Femur (tissue), 1 donor: Measurements from ENCODE around the gene SMURF1.
"Not testable (repeated sequence)": the region's sequence is repeated elsewhere in the genome, so short reads cannot be mapped to it uniquely, and the experiment has no call there.

ENCODE experiments used
- DNase-seq: peaks from one replicate; pipeline ENCODE4 v3.0.0-alpha.2; 2017

SMURF1 gene

DNA sequence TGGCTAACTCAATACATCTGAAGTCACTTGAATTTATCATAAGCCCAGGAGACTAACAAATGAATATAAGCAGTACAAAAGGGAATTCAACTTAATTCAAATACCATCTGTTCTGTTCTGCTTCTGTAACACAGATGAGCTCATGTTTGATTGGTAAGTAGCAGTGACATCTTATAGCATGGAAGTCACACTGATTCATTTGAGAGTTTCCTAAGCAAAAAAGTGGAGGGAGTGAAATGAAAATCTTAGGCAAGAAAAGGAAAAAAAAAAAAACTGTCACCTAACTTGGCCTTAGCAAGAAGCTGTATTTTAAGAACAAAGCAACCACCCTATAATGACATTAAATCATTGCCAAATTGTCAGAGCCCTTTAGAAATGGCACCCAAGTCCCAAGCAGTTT is 49.5 kb downstream of the SMURF1 start:
- DNase-seq, result no peak

DNA sequence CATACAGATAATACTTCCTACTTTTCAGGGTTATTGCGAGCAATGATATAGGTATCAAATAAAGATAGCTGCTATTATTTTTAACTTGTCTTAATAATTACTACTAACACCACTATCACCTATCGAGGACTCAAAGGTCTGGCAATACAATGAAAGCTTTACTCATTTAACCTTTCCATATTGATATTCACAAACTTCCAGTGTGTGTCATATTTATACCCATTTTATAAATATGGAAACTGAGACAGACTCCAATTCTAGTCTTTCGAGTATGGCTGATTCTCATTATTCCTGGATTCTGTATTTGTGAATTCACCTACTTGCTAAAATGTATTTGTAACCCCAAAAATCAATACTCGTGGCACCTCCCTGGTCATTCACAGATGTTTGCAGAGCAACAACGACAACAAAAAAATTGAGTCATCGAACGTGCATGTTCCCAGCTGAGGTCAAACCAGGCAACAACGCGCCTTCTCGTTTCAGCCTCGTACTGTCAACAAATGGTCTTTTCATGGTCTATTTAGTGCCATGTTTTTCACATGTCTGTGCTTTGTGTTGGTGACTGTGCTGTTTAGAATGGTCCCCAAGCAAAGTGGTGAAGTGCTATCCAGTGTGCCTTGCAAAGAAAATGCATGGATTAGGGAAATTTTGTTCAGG is 51.7 kb downstream of the SMURF1 start:
- DNase-seq, result no peak

DNA sequence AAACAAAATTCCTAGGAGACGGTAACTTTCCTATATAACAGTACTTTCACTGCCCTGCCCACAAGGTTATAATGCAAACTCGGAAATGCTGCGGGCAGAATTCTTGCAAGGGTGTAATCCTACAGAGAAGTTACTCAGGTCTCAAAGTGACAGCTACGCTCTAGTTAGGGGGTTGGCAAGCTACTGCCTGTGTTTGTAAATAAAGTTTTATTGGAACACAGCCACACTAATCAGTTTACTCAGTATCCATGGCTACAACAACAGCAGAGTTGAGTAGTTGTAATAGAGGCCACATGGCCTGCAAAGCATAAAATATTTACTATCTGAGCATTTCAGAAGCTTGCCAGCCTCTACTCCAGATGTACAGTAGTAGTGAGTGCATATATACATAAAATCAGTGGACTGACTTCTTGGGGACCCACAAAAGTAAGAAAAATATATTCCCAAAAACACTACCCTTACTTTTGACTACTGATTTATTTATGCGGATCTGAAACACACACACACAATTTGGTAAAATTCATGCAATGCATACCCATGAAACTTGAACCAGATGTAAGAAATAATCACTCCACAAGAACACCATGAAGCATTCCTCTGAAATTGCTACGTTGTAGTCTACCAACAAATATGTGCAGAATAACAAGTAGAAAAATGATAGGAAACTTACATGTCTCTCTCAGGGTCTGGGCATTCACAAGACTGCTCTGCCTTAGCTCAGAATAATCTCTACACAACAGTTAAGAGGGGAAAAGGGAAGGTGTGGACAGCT is 53.0 kb downstream of the SMURF1 start:
- peak; percentile 43 for DNase-seq

DNA sequence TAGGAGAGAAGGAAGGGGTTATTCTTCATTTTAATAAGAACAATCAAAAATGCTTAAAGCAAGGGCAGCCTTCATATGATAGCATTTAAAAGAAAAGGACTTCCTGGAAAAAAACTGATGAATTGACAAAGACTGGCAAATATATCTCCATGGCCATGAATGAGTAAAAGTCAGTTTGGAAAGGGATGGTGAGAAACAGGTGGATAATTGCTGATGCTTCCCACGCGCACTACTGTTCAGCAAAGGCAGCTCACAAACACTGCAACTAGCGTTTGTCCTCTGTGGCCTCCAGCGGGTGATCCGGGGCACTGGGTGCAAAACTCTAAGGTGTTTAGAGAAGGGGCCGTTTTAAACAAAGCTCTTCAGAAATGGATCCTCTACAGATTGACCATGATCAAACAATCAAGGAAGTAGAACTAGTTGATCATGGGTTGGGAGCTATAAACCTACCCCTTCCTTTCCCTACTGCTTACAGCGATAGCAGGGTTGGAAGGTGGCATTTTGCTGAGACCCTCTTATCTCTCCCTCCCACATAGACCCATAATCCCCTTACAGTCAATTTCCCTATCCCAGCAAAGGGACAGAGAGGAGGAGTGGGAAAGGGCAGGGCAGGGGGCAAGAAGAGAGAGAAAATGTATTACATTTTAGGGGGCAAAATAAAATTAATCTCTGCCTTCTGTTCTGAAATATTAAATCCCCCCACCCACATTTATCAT is 53.8 kb downstream of the SMURF1 start:
- DNase-seq, result no peak

DNA sequence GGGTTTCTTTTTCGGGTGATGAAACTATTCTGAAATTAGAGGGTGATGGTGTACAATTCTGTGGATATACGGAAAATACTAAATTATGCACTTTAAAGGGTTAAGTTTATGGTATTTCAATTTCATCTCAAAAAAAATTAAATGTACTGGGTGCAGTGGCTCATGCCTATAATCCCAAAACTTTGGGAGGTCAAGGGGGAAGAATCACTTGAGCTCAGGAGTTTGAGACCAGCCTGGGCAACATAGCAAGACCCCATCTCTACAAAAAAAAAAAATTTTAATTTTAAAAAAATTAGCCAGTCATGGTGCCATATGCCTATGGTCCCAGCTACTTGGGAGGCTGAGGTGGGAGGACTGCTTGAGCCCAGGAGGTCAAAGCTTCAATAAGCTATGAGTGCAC is 57.0 kb downstream of the SMURF1 start:
- DNase-seq, result no peak

DNA sequence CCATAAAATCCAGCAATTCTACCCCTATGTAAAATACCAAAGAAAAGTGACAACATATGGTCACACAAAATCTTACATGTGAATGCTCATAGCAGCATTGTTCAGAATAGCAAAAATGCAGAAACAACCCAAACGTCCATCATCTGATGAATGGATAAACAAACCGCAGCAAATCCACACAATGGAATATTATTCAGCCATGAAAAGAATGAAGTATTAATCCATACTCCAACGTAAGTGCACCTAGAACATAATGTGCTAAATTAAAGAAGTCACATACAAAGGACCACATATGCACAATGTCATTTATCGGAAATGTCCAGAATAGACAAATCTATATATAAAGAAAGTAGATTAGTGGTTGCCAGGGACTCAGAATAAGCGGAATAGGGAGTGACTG is 57.4 kb downstream of the SMURF1 start:
- no peak for DNase-seq

DNA sequence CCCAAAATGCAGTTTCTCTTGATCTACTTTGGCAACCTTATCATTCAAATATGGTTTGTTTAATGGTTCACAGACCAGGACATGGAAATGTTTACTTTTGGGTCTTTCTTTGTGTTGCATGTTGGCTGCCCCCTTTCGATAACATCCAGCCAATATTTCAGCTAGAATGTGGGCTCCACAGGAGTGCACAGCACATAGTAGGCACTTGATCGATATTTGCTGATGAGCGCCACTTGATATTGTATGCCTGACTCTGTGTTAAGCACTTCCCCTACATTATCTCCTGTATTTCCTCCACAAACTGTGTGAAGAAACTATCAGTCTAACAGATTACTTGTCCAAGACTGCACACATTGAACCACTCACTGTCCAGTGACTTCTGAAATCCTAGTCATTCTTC is 60.2 kb downstream of the SMURF1 start:
- no peak for DNase-seq

DNA sequence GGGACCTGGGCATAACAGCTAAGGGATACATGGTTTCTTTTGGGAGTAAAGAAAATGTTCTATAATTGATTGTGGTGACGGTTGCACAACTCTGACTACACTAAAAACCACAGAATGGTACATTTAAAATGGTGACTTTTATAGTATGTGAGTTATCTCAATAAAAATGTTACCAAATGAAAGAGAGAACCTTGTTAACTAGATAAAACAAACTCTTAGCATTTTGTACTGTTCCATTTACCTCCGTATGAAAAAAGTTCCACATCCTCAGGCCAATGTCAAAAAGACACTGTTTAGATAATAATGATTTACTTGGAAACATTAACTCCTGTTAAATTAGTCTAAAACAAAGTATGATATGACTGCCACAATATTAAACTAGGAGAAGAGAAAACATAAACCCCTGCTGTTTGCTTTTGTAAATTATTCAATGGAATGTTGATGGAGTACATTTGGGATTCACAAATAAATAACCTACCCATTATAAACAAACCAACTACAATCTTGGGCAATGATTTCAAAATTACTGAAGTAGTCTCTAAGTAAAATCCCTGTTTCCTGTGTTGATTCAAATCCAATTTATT is 60.7 kb downstream of the SMURF1 start:
- no peak for DNase-seq

DNA sequence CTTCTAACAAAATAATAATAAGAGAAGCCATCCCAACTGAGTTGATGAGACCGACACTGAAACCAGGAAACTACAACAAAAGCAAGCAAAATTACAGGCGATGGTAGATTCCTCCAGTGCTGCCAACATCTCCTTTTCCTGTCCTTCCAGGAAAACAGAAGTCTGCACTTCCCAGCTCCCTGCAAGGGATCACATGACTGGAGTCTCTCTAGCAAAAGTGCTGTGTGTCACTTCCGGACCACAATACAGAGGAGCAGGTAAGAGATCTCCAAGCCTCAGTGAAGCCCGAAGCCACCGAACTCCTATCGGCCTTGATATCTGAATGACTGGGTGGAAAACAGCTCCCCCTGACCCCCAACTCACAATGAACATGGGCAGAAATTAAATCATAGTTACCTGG is 63.2 kb downstream of the SMURF1 start:
- no peak for DNase-seq

DNA sequence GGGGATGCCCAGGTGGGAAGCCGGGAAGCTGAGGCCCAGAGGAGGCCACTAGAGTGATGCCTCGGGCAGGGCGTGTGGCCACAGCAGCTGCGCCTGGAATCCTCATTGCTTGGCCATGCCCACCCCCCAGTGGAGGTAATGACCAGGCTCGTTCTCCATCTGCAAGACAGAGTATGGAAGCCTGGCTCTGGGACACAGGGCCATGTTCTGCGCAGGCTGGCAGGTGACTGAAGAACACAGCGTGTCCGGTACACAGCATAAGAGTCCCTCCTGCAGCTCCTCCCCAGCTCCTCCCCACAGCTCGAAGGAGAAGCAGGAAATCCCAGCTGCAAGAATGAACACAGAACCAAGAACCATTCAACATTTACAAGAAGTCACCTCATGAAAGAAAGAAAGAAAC is 64.8 kb downstream of the SMURF1 start:
- DNase-seq, result peak; percentile 28

DNA sequence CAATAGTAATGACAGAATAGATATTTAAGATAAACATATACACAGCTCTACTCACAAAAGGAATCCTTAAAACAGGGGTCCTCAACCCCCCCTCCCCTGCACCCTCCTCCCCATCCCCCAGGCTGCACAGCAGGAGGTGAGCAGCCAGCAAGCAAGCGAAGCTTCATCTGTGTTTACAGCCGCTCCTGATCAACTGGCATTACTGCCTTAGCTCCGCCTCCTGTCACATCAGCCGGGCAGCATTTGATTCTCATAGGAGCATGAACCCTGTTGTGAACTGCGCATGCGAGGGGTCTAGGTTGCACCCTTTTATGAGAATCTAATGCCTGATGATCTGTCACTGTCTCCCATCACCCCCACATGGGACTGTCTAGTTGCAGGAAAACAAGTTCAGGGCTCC is 65.5 kb downstream of the SMURF1 start:
- DNase-seq, result no peak

DNA sequence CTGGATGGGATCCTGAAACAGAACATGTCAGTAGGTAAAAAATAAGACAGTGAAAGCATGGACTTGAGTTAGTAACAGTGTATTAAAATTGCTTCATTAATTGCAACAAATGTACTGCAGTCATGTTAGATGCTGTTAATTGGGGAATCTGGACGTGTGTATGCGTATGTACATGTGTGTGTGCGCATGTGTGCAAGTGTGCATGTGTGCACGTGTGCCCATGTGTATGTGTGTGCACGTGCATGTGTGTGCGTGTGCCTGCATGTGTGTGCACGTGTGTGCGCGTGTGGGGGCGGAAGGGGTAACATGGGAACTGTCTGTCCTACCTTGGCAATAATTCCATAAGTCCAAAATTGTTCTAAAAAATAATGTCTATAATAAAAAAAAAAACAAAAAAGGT is 67.3 kb downstream of the SMURF1 start:
- DNase-seq, result no peak

DNA sequence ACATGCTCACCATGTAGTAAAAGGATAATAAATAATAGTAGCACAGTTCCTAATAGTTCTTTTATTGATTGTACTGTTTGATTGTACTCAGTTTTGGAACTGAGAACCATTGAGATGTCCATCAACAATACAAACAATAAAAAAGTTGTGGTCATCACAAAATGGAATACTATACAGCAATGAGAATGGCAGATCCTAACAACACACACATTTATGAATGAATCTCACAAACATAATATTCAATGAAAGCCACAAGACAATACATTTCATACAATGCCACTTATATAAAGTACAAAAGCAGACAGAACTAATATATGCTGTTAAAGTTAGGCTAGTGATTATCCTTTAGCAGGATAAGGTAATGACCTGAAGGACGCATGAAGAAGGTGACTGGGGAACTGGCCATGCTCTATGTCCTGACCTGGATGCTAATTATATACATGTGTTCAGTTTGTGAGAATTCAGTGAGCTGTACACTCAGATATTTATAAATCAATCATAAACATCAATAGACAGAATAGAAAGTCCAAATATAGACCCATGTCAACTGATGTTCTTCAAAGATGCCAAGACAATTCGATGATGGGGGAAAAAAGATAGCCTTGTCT is 70.0 kb downstream of the SMURF1 start:
- DNase-seq, result no peak

DNA sequence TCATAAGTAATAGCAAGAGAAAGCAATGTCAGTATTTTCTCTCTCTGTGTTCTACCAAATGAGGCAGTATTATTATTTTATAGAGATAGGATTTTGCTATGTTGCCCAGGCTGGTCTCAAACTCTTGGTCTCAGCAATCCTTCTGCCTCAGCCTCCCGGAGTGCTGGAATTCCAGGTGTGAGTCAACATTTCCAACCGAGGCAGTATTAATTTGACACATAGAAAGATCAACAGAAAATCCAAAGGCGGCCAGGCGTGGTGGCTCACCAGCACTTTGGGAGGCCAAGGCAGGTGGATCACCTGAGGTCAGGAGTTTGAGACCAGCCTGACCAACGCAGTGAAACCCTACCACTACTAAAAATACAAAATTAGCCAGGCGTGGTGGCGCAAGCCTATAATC is 71.8 kb downstream of the SMURF1 start:
- no peak for DNase-seq

DNA sequence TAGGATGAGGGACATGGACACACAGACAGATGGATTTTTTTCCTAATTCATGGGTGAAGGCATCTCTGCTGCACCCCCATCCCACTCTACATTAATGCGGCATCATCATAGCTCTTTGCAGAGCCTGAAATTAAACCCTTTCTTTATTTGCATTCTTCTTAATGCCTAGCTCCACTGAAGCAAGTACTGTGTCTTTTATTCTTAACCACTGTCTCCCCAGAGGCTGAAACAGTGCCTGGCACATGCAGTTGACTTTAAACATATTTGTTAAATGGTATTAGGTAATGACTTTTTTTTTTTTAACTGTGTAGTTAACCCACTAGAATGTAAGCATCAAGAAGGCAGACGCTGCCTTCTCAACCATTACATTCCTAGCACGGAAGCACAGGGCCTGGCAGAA is 73.5 kb downstream of the SMURF1 start:
- no peak for DNase-seq

DNA sequence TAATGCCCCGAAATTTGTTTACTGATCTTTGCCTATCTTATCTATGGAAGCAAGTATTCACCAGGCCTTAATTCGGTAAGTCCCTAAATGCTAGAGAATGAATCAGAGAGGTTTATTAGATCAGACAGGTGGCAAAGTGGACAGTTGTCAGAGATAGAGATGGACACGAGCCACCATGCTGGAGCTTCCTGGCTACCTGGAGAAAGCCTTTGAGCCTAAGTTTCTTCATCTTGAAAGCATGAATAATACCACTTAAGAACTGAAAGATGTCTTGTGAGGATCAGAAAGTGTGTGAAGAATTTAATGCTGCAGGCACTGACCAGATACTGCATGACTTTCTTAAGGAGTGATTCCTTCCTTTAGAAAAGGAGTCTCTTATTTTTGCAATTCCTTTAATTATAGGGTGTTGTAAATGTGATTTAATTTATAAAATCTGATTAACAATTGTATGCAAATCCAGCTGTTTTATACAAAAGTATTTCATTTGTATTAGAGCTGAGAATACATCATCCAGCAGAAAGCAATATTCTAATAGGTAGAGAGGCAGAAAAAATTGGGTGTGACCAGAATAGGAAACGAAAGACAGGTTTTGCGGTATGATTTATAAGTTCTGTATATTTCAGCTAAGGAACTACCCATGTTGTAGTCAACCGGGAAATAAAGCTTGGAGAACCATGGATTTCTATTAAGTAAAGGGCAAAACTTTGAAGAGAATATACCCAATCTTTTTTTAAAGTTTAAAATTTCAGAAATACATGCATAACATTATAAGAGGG is 82.7 kb downstream of the SMURF1 start:
- DNase-seq, result no peak

DNA sequence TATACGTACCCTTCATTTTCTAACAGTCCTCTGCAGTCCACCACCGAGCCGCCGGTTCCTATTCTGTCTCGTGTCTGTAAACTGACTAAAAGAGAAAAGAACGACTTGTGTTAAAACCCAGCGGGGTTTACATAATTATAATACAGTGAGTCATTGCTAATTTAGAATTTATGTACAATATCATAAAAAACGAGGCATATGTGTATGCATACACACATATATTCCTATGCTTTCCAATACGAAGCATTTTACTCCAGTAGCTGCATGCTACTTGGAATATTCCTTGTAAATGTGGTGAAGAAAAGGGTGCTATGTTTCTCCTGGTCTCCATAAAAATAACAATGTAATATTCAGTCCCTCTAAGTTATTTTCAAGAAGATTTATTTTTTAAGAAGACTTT is 89.1 kb downstream of the SMURF1 start:
- no peak for DNase-seq

DNA sequence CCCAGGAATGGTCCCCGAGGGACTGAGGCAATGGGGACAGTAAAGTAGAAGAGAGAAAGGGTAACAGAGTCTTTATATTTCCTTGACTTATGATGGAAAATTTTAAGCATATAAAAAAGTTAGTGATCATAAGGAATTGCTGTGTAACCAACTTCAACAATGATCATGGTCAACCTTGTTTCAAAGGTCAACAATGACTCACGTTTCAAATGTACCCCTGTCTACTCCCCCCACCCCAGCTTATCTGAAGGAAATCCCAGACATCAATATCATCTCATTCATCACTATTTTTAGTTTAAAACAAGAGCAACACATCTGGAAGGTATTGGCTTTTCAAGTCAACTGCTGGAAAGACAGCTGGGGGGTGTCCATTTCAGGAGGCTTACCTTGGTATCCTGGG is 92.9 kb downstream of the SMURF1 start:
- no peak for DNase-seq

DNA sequence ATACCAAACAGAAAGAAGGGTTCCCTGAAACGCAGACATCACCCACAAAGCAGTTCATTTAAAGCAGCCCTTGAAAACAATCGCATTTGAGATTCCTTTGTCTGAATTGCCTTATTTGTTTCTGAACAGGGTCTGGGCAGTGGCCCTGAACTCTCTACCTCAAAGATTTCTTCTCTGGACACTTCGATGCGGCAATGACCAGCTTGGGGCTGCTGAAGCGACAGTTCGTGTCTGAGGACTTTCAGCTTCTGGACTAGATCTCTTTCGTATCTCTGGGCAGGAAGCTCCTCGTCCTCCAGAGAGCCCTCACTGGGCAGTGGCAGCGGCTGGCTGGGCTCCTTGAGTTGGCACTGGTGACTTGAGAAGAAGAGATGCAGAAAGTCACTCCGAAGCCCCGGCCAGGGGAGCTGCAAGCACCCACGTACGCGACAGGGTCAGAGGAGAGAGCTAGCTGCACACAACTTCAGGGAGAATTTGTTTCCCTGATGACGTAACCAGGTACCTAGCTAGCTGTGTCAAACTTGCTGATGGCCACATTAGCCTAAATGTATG is 96.3 kb downstream of the SMURF1 start:
- DNase-seq, result no peak

DNA sequence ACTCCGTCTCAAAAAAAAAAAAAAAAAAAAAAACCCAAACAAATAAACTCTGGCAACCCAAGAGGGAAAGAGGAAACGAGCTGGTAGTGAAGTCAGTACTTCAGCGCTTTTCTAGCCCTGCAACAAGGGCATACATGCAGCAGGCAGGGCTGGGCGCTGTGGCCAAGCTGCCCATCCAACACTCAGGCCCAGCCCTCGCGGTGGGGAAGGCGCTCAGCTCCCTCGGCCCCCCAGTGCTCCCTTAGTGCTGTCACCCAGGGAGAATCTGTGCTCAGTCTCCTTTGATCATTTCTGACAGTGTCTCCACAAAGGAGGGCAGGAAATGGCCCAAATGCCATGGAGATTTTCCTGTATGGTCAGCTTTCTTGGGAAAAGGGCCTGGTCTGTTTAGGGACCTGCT is 97.2 kb downstream of the SMURF1 start:
- DNase-seq, result no peak

DNA sequence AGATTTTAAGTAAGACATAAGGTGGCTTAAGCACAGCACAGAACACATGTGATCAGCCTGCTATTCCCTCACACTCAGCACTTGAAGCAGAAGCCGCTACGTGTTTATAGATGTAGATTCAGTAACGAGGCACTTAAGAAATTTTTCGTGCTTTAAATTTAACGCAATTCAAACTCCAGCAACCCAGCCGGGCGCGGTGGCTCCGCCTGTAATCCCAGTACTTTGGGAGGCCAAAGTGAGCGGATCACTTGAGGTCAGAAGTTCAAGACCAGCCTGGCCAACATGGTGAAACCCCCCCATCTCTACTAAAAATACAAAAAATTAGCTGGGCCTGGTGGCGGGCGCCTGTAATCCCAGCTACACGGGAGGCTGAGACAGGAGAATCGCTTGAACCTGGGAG is 97.6 kb downstream of the SMURF1 start:
- not testable (repeated sequence) for DNase-seq

DNA sequence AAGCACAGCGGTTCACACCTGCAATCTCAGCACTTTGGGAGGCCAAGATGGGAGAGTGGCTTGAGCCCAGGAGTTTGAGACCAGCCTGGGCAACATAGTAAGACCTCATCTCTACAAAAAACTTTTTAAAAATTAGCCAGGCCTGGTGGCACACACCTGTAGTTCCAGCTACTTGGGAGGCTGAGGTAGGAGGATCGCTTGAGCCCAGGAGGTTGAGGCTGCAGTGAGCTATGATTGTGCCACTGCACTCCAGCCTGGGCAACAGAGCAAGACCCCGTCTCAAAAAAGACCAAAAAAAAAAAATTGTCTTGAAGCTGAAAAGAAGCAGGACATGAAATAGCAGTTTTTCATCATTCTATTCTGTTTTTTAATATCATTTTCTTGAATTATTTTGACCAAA is 99.0 kb downstream of the SMURF1 start:
- DNase-seq, result not testable (repeated sequence)
